ENCODE data around the gene TLX1. TPM values are rescaled to one million over a fixed set of nuclear protein-coding genes. Genes with fewer than 3 reads are reported as not detected.

TLX1 gene
- total and polyA plus RNA-seq, 9 of the 15 experiments (the other 6 are each of a cell fraction or from before 2014, with no cell fraction given): 0.03 to 3.3 (median 0.19) TPM; not detected in 1

DNA sequence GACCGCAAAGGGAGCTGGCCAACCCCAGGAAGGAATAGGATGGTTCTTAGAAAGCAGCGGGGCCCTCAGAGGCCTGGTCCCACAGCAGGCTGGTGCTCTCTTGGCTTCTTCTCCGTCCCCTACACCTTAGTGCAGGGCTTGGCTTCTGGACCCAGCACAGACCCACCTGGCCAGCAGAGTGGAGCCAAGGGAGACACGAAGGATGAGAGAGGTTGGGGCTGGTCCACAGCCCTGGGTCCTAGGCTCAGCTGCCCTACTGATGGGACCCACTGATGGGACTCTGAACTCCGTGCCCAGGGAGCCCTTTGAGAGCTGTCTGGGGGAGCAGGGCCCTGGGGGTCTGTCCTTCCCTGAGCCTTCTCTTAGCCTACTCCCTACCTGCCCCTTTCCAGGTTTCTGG lies 6.2 kb upstream of the TLX1 start:
- intact Hi-C loops (cut with micrococcal nuclease): no loop called here
- no peak for ATAC-seq
- Histone ChIP-seq H3K9me1 (ENCODE audit: control insufficient read depth, insufficient read depth, low read length) (no peaks in the 10 kb centered on the region), H3K4me2 (ENCODE audit: insufficient read depth, low read length) (no peak overlapping the region), H3K4me3 (no peak overlapping the region), H3K27me3 (ENCODE audit: control insufficient read depth in 2 of 2, insufficient read depth in 2 of 2, low read length in 2 of 2) (peaks cover 23 to 61% of the 10 kb centered on the region in 2 experiments), H2AFZ (ENCODE audit: low read depth, low read length) (no peak overlapping the region), H4K20me1 (replicated peaks; ENCODE audit: control insufficient read depth, insufficient read depth, low read length) (no peaks in the 10 kb centered on the region), H3K27ac (ENCODE audit: extremely low read depth, low read depth, low read length) (no peak overlapping the region), H3K36me3 (ENCODE audit: control insufficient read depth, insufficient read depth, low read length) (no peaks in the 10 kb centered on the region), H3K4me1 (replicated peaks in 1 of 2; ENCODE audit: control insufficient read depth in 2 of 2, insufficient read depth in 2 of 2, low read length in 2 of 2) (peaks cover 0 to 7% of the 10 kb centered on the region in 2 experiments; a peak in 2 of 5 replicates), H3K9ac (ENCODE audit: insufficient read depth in 1 of 2, low read depth in 2 of 2, low read length in 2 of 2) (no peak overlapping the region), H3K79me2 (ENCODE audit: control insufficient read depth, insufficient read depth, low read length) (no peaks in the 10 kb centered on the region), H3K9me3 (replicated peaks; ENCODE audit: control insufficient read depth, insufficient read depth, low read depth, low read length) (no peaks in the 10 kb centered on the region)
- ChIA-PET POLR2A (interaction anchor here (0.6 to 0.7 kb wide), 2 partner anchors 18 to 56 kb away, joined by 3 read pairs; no protein-coding TSS in a partner anchor), CTCF (ENCODE audit: low intra/inter-chr PET ratio) (no interaction called here)
- TF ChIP-seq ZNF551 (CRISPR knock-in tag; IDR thresholded peaks at IDR 0.05) (no peak), SETDB1 (IDR thresholded peaks at IDR 0.05; ENCODE audit: low read length) (no peak), KHSRP (IDR thresholded peaks at IDR 0.05) (no peak), CTBP1 (IDR thresholded peaks at IDR 0.05; ENCODE audit: borderline replicate concordance) (no peak), ZNF224 (CRISPR knock-in tag; IDR thresholded peaks at IDR 0.05) (no peak), NFXL1 (CRISPR knock-in tag; IDR thresholded peaks at IDR 0.05) (no peak), SMARCC2 (IDR thresholded peaks at IDR 0.05; ENCODE audit: low read depth) (no peak), KDM1A (IDR thresholded peaks at IDR 0.05) (no peak), MCM3 (IDR thresholded peaks at IDR 0.05) (no peak), ZNF408 (CRISPR knock-in tag; IDR thresholded peaks at IDR 0.05; ENCODE audit: low read depth) (no peak), MIER1 (IDR thresholded peaks at IDR 0.05; ENCODE audit: low read depth) (no peak)
- TF ChIP-seq, protein P1, sequence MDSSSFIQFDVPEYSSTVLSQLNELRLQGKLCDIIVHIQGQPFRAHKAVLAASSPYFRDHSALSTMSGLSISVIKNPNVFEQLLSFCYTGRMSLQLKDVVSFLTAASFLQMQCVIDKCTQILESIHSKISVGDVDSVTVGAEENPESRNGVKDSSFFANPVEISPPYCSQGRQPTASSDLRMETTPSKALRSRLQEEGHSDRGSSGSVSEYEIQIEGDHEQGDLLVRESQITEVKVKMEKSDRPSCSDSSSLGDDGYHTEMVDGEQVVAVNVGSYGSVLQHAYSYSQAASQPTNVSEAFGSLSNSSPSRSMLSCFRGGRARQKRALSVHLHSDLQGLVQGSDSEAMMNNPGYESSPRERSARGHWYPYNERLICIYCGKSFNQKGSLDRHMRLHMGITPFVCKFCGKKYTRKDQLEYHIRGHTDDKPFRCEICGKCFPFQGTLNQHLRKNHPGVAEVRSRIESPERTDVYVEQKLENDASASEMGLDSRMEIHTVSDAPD (CRISPR knock-in tag; IDR thresholded peaks at IDR 0.05): no peak
- no peak for DNase-seq (ENCODE audit: extremely low read depth in 1 of 4, low spot score in 3 of 4)
- in situ Hi-C loops (cut with MboI): no loop called here
- no peak for FAIRE-seq
- no TSS peak for BruUV-seq (replicated peaks)
- WGBS (ENCODE audit: insufficient coverage, low coverage, missing lambda C conversion rate): 0% methylated on average over 5 of the region's 5 CpGs
